ENCODE data around the gene SDC4.

SDC4 gene

DNA sequence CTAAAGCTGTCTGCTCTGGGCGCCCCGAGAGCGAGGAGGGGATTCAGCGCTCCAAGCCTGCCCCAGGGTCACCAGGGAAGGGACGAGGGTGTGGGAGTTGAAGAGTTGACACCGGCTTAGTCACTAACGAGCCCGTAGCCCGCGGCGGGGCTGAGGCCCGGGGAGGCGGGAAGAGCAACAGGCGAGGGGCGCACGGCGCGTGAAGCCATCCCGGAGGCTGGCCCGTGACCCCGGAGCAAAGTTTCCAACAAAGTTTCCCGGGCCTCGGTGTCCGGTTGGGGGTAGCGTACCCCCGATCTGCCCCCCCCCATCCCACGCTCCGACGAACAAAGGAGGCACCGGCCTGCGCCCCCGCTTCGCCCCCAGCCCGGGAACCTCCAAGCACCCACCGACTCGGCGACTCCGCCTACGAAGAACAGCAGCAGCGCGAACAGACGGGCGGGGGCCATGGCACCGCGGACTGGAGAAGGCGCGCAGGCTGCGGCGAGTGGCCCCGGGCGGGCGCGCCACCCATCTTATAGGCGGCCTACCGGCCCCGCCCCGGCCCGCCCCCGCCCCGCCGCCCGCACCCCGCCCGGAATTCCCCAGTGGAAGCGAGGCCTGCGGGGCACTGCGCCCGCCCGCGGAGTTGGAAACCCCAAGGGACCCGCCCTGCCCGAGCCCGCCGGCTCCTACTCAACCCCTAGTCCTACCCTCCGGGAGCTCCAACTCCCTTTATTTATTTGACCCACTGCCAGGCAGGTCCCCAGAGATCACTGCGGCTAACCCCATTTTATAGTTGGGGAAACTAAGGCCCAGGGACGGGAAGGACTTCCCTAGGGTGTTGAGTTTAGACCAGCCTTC is at the start of gene SDC4:
SDC4 (minus strand) TSS at position 489 of the 843 bp plus-strand sequence; CDS start at position 449, 40 bp downstream.
- DNase-seq: peak; percentile 76
- ATAC-seq: peak; percentile 79

DNA sequence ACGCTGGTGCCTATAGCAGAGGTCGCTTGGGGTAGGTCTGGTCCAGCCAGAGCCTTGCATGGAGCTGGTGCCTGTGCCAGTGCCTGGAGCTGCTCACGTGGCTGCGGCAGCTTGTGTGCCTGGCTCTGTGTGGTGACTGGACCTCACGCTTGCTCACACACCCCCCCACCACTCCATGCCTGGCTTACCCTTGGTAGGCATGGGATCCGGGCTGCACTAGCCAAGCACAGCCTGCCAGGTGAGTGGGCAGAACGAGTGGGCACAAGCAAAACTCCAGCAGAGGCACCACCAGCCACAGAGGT is 46.8 kb upstream of the SDC4 start:
- no peak for ATAC-seq
- no peak for DNase-seq

DNA sequence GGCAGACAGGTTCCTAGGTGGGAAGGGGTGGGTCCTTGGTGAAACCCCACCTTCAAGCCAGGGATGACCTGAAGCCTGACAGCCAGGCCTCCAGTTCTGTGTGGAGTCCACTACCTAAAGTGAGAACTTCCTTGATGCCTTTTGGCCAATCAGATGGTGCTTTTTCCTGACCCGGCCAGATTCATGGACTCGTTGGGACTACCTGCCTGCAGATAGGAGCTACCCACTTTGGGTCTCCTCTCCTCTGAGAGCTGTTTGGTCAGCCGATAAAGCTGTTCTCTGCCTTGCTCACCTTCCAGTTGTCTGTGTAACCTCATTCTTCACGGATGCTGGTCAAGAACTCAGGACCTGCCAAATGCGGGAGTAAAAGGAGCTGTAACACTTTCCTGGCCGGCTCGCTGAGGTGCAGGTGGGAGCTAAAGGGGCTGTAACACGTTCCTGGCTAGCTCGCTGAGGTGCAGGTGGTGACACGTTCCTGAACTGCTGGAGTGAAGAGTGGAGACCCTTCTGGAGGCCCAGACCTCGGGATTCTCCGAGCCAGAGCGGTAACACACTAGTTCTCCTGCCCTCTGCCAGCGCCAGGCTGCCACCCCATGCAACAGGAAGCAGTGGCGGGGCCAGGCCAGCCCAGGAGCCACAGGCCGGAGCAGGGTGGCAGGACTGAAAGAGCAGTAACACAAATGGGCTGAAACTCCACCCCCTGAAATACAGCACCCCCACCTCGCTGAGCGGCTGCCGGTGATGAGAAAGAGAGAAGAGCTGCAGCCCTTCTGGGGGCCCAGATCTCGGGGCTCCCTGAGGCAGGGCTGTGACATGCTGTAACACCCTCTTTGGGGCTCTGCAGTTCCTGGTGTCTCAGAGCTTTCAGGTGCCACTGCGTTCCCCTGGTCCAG is 46.2 kb upstream of the SDC4 start:
- ATAC-seq: no peak
- DNase-seq: no peak

DNA sequence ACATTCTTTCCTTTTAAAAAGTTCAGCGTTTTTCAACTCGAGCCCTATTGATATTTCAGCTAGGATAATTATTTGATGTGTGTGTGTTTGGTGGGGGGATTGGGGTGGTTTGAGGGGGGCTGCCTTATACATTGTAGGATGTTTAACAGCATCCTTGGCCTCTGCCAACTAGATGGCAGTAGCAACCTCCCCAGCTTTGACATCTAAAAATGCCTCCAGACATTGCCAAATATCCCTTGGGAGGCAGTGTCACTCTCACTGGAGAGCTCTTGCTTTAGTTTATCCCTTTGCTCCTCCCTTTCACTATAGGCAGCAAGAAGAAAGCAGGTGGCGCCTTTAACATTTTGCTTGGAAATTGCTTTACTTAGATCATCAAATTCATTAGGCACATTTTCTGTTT is 44.5 kb upstream of the SDC4 start:
- ATAC-seq: no peak
- no peak for DNase-seq

DNA sequence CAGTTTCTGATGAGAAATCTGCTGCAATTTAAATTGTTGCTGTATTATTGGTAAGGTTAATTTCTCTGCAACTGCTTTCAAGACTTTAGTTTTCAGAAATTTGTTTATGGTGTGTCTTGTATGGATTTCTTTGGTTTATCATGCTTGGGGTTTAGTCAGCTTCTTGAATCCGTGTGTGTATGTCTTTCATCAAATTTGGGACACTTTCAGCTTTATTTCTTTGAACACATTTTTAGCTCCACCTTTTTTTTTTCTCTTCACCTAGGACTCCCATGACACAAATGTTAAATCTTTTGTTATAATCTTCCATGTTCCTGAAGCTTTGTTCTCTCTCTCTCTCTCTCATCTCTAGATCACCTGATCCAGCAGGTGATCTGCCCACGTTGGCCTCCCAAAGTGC is 43.3 kb upstream of the SDC4 start:
- no peak for DNase-seq
- ATAC-seq: no peak

GRCh38 chr20:45390931-45391330 is 42.7 kb upstream of the SDC4 start:
- ATAC-seq: no peak
- DNase-seq: no peak

DNA sequence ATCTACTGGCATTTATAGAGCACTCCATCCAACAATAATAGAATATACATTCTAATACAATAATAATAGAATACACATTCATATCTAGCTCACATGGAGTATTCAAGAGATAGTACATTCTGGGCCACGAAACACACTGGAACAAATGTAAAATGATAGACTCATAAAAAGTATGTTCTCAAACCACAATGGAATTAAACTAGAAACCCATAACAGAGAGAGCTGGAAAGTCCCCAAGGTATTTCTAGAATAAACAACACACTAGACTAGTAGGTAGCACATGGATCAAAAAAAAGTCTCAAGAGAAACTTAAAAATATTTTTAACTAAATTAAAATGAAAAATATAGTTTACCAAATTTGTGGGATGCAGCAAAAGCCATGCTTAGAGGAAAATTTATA is 39.0 kb upstream of the SDC4 start:
- DNase-seq: no peak
- ATAC-seq: peak; percentile 77

- ATAC-seq (no peak), DNase-seq (no peak)
These were observed 30.0 kb upstream of the SDC4 start, which contains the start of gene TP53TG5 for GRCh38 chr20:45378191-45378590. TP53TG5 (minus strand) TSS chr20:45378325; CDS start chr20:45378236, 89 bp downstream.

DNA sequence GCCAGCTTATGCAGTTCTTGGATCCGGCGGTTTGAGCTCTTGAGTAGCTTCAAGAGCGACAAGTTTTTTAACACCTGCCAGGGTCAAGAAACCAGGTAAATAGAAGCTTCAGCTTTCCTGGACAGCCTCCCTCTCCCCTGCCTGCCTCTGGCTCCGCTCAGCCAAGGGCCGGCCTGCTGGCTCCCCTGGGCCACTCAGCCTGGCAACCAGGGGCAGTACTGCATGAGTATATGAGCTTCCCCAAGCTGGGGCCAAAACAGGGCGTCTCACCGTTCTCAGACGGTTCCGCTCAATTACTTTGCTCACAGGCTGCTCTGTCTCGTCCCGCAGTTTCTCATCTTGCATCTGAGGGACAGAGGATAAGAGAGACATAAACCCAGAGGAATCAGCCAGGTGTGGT is 29.0 kb upstream of the SDC4 start:
- ATAC-seq: no peak
- no peak for DNase-seq

GRCh38 chr20:45374966-45375365 is 26.7 kb upstream of the SDC4 start:
- ATAC-seq: no peak

GRCh38 chr20:45374101-45374467 is 25.9 kb upstream of the SDC4 start:
- DNase-seq (no peak), ATAC-seq (no peak)

More at GRCh38 chr20:45374966-45375365, 26.7 kb upstream of the SDC4 start:
- DNase-seq: no peak

- ATAC-seq: peak; percentile 96
- peak; percentile 95 for DNase-seq
These were observed 25.3 kb upstream of the SDC4 start for GRCh38 chr20:45373353-45374100.

GRCh38 chr20:45372646-45373352 is 24.6 kb upstream of the SDC4 start:
- ATAC-seq: no peak
- no peak for DNase-seq

DNA sequence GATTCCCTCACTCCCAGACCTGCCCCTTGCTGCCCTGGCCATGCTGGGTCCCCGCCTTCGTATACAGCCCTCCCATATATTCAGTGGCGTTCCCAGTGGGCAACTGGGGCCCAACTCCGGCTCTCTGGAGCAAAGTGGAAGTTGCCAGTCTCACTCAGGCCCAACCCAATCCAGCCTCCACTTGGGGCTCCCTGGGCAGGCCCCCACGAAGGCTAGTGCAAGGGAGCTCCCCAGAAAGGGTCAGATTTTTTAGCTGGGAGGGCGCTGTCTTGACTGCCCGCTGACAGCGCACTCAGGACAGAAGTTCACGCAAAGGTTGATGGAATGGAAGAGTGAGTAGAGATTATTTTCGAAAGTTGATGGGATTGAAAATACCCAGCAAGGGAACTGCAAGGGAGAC is 24.0 kb upstream of the SDC4 start:
- no peak for ATAC-seq
- DNase-seq: no peak

DNA sequence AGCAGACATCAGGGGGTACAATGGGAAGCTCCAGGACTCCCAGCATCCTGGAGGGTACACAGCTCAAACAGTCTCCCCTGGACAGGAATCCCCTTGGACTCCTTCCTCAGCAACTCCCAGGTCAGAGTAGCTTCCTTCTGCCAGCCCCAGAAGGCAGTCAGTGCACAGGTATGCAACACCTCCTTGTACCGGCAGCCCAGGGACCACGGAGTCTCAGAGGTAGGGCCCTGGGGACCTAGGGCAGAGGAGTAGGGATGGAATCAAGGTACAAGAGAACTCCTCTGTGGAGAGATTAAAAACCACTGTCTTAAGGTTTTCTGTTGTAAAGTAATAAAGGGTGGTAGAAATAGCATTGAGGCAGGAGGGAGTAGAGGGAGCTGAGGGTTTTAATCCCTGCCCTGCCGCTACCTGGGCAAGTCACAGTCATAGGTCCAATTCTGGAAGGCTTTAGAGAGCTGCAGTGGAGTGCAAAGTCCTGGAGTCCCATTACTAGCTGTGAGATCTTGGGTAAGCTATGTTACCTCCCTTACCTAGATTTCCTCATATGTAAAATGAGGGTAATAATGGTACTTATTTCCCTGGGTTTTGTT is 22.4 kb upstream of the SDC4 start:
- DNase-seq: no peak
- no peak for ATAC-seq

GRCh38 chr20:45368221-45368980 is 20.2 kb upstream of the SDC4 start:
- DNase-seq: no peak

GRCh38 chr20:45367126-45367525 is 18.9 kb upstream of the SDC4 start:
- no peak for DNase-seq
- no peak for ATAC-seq

More at GRCh38 chr20:45368221-45368980, 20.2 kb upstream of the SDC4 start:
- peak; percentile 54 for ATAC-seq

DNA sequence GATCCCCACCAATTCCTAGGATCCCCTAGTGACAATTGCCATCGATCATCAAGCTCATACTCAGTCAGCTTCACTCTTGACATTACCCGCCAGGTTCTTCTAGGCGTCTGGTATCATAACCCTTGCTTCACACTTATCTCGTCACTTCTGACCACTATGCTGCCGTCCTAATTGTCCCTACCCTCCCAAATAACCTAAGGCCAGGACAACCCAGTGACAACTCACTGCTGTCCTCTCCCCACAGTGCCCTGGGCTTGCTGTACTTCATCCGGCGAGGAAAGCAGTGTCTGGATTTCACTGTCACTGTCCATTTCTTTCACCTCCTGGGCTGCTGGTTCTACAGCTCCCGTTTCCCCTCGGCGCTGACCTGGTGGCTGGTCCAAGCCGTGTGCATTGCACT is 18.4 kb upstream of the SDC4 start:
- ATAC-seq: no peak
- no peak for DNase-seq

DNA sequence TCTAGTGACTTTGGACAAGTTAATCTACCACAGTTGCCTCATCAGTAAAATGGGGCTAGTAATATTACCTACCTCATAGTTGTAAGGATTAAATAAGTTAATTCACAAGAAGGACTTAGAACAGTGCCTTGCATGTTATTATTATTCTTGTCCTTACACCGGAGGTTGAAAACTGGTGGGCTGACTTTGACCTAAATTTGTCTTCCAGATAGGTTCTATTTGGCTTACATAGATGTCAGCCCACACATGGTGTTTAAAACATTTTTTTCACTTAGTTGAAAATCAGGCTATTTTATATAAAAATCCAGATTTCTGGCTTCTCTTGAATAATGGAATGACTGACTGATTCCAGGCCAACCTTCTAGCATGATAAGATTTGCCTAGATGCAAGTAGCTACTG is 18.0 kb upstream of the SDC4 start:
- ATAC-seq: no peak
- DNase-seq: no peak

GRCh38 chr20:45365444-45365970 is 17.3 kb upstream of the SDC4 start:
- ATAC-seq (no peak), DNase-seq (no peak)
